HG03460 (cell line): ENCODE data around the gene POLR1H.

Experiments used
- ATAC-seq: cut with Tn5 transposase; IDR thresholded peaks from one replicate; pipeline ENCODE4 v1.9.1; 2021; ENCODE audit not compliant: unreplicated experiment

The POLR1H gene

DNA sequence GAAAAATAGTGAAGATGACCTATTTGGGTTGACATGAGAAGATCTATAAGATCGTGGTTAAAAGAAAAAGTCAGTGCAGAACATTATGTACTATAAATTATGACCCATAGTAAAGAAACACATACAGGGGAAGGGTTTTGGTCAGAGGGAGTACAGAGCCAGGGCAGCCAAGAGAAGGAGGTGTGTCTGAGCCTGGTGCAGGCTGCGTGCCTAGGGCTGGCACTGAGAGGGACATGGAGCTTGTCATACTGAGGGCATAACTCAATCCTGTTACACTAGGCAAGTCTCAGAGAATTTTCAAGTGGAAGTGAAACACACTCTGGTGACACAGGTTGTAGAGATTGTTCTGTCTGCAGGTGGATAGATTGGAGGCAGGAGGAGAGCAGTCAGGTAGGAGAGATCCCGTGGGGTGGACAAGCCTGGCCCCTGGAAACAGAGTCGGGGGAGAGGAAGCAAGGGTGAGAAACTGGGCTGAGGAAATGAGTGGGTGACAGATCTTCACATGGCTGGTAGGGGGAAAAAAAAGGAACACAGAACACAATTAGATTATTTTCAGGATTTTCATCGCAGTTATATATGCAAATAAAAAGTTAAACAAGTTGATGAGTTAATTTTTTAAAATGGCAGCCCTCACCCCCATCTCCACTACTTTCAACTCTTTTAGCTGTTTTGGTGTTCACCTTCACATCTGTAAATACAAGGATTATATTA, 33.0 kb downstream of the POLR1H start:
- no peak for ATAC-seq

DNA sequence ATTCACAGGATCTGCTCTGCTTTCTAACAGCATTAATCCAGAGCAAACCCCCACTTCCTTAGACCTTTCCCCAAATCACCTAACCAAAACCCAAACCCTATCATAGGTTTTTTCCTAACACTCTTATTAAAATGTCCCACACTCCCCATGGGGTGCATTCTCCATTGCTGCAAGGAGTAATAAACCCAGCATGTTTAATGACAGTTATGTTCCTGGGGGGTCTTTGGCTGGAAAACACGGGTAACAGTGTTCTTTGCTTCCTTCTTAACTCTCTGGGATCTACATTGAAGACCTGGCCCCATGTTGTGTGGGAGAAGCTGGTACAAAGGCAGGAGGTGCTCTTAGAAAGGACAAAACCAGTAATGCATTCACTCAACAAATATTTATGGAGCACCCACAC, 35.8 kb downstream of the POLR1H start:
- ATAC-seq, result no peak

DNA sequence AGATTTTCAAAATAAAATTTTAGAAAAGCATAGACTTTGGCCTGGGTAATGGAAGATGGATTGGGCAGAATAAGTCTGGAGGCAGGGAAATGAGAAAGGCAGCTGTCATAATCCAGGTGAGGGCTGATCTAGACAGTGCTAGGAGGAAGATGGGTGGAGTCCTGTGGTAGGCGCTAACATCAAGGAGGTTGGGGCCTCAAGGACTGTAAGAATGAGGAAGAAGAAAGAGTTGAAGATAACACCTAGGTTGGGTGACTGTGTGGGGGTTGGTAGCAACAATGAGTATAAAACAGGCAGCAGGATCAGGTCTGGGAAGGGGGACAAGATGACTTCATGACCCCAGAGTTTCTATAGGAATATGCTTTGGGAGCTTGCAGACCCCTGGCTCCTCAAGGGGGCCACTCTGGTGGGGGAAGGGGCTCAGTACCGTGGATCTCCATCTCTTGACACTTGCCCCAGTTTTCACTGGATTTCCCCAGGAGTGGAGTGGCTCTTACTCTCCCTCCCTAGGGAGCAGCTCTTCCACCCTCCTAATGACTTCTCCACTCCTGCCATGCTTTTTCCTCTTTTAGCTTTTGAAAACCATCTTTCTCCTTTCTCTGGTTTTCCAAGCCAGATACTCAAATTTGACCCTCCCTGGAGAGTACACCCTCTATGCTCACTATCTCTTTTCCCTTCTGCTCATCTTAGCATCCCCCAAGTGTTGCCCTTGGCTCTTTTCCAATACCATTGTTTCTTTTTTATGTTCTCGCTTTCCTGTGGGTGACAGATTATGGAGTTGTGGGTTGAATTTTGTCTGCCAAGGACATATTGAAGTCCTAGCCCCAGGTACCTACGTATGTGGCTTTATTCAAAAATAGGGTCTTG, 37.1 kb downstream of the POLR1H start:
- ATAC-seq, result no peak

- no peak for ATAC-seq
These were observed 39.1 kb downstream of the POLR1H start for GRCh38 chr6:30100154-30100553.

GRCh38 chr6:30100585-30101443, 39.7 kb downstream of the POLR1H start:
- no peak for ATAC-seq

- ATAC-seq, result peak; percentile 61
These were observed 40.7 kb downstream of the POLR1H start for GRCh38 chr6:30101444-30102413.

DNA sequence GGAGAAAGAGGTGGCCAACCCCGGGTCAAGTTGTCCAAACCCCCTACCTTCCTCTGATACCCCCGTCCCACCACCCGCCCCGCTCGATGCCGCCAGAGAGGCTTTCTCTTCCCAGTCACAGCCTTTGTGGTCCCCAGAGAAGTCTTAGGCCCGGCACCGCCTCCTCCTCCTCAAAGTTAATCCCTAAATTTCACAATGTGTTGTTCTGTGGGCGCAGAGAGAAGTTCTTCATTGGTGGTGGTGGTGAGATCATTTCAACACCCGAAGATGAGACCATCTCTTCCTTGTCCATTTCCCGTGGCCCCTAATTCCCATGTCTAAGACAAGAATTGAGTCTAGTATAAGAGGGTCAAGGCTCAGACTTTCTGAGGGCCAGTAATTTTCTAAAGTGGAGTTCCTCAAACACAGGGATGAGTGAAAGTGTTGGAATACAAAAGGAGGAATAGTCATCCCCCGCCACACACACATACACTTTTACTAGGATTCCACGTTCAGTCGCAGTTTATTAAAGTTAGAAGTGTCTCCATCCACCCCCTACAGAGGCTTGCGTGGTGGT, 41.4 kb downstream of the POLR1H start:
- ATAC-seq, result no peak

- peak; percentile 65 for ATAC-seq
These were observed 42.2 kb downstream of the POLR1H start for GRCh38 chr6:30102970-30103871.

DNA sequence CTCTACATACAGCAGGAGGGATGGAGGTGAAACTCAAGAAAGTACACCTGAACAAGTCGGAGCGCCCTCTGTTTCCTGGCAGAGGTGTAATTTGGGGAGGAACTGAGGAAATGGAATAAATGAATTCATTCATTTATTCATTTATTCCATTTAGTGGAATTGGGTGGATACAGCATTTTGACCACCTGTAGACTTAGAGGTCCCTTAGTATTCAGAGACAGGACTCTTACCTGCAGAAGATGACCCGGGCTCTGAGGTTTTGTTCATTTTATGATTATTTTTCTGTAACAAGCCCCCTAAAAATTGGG, 42.8 kb downstream of the POLR1H start:
- no peak for ATAC-seq

DNA sequence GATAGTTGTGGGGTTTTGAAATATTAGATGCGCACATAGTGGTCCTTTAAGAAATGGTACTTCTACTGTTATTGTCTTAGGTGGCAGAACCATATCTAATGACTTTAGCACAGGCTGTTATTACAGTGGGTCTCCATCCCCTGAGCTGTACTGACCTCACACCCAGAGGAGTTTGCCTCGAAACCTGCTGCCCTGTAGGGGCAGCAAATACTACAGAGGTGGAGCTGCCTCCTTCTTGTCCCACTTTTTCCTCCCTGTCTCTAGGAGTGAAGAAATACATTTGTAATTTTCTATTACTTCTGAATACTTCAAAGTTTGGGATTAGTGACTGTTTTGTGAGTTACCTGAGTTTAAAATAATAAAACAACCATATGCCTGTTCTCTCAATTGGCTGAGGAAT, 43.6 kb downstream of the POLR1H start:
- ATAC-seq, result no peak

GRCh38 chr6:30111266-30111856, 50.3 kb downstream of the POLR1H start:
- no peak for ATAC-seq

DNA sequence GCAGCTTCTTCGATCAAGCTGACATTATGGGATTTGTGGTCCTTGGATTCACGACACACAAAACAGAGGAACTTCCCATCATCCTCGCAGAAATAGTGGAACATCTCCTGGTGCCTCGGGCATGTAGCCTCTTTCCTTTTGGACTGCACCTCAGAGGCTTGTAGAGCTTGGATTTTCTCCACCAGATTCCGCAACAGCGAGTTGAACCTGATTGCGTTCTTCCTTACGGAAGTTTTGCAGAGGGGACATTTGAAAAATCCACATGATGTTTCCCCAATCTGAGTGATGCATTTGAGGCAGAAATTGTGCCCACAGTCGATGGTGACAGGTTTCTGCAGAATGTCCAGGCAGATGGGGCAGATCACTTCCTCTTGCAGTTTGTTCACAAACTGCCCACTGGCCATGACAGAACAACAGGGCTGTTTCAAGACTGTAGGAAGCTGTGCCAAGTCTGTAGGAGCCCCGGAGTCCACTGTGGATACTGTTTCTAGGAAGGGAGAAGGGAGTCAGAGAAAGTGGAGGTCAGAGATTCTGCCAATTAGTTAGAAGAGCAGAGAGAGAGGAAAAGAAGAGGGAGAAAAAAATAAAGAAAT, 51.4 kb downstream of the POLR1H start:
- no peak for ATAC-seq

GRCh38 chr6:30113003-30113759, 52.1 kb downstream of the POLR1H start, which contains the start of gene TRIM31:
TSS of gene TRIM31 (minus strand) at chr6:30113090. CDS start at chr6:30112805, 285 bp downstream.
- ATAC-seq, result no peak

DNA sequence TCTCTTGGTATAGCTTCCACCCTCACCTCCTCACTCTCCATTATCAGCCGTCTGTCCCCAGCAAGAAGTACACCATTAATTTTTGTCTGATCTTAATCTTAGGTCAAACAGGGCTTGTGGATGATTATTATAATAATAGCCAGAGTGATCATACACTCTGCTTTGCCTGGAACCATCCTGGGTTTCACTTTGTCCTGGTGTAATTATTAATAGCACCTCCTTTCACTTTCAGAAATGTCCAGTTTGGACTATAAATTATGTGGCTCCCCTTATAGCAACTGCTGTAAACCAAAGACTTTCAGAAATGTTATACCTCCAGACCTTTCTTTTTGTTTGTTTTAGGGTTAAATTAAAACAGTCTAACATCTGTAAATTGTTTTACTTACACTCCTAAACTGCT, 52.8 kb downstream of the POLR1H start:
- no peak for ATAC-seq
